NCI-H2227 treated with DMSO at 0.1 percent for 48 hours (cell line): ENCODE data around the gene ERI3.

ENCODE experiments used
- DNase-seq: peaks from one replicate; lab custom pipeline; 2025; lab: John Stamatoyannopoulos, UW

Gene ERI3

DNA sequence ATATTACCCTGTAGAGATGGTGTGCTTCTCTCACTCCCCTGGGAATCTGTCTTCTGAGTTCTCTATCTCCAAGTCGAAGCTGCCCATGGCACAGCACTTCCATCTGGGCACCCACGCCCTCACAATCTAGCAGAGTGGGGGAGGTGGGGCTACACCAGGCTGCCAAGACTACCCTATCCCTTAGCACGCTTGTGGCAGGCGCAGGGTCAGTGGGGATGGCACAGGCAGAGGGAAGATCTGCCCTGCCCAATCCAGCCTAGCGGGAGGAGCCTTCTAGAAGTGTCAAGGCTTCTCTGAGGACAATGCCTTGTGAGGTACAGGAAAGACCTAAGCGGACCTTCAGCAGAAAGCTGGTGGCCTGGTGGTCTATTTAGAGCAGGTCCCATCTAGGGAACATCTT is 92.6 kb downstream of the ERI3 start:
- DNase-seq, result no peak

DNA sequence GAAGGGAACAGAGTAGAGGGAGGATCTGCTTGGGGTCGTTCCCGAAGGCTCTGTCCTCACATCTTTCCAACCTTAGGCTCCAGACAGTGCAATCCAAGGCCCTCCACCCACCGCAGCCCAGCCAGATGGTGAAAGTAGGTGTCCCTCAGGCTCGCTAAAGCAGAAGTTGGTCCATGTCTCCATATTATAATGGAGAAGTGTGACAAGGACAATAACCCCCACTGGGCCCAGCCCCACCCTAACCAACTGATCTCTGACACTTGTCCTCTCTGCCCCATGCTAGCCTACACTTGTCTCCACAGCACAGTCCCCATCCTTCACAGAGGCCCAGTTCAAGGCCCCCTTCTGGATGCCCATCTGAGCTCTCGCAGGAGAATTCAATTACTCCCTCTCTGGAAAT is 93.1 kb downstream of the ERI3 start:
- DNase-seq, result no peak

DNA sequence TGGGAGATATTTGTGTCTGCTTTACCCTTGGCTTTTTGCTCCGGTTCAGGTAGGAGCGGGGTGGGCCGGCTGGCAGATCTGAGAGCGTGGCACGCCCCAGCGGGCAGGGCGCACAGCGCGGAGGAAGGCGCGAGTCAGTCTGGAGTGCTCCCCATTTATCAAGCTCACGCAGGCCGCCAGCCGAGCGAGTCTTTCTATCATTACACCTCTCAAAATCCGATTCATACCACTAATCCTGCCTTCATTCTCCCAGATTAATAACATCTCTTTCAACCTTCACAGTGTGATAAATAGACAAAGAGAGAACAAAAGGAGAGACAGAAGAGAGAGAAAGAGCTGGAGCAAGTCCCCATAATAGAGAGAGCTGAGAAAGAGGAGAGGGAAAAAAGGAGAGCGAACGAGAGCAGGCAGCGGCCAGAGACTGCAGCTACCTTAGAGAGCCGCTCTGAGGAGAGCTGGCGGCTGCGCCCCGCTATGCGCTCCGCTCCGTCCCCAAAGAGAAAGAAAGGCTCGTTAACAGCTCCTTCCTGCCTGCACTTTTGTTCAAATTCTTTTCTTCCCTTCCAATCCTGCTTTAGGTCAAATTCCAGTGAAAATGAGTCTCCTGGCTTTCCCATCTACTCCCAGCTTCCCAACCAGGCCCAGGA is 93.8 kb downstream of the ERI3 start:
- DNase-seq, result no peak

DNA sequence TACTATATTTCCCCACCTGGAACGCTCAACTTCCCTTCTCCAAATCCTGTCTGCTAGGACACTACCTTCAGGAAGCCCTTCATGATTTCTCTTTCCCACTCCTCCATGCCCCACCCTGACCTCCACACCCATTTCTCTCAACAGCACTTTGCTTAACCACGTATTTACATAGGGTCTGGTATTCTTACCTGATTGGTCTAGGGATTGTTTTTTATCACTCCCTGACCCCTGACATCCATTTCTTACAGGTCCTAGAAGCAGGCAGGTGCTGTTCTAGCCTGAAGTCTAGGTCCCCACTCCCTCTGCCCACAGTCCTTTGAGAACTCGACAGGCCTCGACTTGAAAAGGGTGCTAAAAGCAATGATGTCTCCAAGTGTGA is 94.3 kb downstream of the ERI3 start:
- DNase-seq, result no peak

DNA sequence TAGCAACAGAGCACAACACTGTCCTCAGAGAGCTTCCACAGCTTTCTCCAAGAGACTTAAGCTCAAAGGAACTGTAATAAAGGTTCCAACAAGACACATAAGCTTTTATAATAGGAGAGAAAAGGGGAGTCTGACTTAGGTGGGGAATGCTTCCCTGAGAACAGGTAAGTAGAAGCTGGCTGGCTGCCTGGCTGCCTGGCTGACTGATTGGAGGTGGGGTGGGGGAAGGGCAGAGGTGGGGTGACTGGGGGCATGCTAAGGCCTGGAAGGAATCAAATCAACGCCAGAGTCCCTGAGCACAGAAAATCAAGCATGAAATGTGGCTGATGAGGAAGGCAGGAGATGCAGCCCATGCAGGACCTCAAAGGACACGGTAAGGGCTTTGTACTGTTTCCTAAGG is 96.0 kb downstream of the ERI3 start:
- DNase-seq, result no peak

DNA sequence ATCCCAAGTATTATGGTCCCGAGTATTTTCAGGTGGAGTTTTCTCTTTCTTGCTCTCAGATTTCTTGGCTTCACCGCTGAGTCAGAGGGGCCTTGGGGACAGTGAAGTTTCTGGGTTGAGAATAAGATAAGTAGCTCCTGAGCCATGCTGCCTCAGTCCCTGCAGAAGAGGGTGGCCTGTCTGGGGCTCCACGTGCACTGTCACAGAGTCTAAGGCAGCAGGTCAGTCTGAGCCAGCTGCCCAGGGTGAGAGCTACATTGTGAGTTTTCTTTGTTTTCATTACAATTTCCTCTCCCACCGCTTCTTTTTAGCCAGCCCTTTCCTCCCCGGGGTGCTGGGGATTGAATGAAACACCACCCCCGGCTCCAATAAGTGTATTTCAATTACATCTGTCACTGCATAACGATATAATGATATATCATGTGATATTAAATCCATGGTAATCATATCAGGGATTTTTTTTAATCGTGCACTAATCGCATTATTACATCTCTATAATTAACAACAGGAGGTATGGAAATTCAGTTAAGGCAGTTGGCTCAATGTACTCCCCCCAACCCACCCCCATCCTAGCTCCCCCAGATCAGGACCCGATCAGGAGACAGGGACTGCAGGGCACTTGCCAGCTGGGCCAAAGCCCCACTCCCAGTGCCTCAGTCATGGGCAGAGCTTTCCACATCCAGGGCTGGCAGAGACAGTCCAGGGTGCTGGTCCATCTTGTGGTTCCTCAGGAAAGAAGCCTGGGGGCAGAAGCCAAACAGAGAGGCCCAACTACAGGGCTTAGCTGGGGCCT is 98.1 kb downstream of the ERI3 start:
- DNase-seq, result no peak

DNA sequence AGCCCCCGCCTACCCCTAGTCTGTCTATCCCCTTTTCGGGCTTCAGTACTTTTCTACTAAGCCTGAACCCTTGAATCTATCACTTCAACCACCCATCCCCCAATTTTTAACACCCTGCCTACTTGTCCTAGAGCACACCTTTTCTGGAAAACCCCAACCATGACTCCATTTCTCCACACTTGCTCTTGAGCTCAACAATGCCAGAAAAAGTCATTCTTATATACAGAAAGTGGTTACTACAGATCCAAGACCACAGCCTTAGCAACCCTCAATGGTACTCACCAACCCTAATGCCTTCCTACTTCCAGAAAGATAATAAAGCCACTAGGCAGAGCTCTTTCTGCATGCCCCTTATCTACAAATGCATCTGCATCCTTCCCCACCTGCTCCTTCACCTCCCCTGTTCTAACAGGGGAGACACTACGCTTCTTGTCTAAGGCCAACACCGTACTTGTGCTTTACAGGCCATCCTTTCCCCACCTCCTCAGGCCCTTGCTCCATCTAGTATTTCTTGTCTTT is 100.6 kb downstream of the ERI3 start:
- no peak for DNase-seq

DNA sequence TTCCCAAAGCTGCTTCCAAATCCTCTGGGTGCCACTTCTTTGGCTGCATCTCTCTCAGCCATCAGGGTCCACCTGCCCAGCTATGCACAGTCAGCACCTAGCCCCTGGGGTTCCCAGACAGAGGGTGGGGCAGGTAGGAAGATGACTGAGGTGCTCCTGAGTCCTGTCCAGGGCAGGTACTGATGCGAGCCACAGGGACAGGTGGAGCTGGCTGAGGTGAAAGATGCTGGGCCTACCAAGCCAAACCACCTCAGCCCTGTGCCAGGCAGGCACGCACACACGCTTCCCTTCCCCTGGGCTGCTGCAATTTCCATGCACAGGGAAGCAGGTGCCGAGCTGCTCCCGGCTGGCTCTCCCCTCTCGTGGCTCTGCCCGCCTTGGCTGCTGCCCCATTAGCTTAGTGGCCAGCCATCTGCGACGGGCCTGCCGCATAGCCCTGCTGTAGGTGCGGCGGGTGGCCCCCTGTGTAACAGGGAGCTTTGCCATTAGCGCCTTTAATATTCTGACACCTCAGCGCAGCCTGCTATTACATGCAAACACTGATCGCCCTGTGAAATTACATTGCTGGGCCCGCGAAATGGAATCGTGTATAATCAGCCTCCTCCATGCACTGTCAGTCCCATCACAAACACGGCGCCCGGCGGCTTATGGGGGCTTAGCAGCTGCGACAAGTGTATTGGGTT is 102.9 kb downstream of the ERI3 start:
- peak; percentile 18 for DNase-seq

DNA sequence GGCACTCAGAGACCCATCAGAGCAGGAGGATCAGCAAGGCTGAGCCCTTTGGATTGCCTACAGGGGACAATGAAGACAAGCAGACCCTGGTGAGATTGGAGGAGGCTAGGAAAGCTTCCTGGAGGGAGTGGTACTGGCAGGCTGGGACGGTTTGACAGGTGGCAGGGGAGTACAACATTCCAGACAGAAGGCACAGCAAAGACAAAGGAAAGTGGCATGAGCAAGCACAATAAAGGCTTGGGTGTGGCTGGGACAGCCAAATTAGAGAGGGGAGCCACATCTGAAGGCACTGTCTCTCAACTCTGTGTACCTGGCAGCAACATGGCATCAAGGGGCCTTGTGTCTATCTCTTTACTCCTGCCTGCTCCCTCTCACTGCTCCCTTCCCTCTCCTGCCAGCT is 103.6 kb downstream of the ERI3 start:
- DNase-seq, result no peak

DNA sequence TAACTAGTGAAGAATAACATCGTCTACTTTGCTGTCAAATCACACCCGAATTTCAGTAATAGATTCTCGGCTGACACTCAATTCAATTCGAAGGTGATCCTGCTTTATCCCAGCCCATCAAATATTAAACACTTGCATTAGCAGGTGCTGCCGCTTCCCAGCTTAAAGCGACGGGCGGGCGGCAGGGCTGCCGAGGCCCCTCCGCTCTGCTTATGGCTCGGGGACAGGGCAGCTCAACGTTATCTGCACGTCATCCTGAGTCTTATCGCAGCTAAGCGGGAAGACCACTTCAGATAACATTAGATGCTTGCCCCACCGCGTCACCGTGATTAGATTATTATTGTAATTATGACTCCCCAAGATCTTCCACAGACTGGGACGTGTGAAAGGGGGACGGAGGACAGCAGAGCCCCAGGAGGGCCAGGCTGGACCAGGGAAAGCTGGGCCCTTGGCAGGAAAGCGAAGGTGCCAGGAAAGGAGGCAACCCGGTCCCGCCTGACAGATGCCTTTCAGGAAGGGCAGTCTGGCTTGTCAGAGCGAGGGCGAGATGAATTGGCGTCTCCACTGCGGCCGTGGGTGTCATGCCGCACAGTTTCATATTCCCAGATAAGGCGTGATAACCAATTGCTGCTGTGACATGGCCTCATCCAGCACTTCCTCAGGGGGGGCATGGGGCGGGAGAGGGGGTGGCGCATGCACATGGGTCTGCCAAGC is 104.8 kb downstream of the ERI3 start:
- peak; percentile 32 for DNase-seq

DNA sequence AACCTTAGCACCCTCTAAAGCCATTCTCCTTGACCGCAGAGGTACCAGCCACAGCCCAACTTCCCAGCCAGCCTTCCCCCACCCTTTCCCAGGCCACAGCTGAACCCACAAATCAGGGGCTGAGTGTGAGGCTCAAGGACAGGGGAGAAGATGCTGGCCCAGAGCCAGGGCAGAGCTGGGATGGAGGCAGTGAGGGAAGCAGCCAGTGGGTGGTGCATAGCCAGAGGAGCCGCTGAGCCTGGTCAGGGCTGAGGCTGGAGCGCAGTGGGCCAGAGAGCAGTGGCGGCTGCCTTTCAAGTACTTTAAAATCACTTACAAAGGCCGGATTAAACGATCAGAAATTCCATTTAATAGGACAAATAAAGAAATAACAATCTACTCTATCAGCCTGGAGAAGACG is 105.5 kb downstream of the ERI3 start:
- peak; percentile 60 for DNase-seq

DNA sequence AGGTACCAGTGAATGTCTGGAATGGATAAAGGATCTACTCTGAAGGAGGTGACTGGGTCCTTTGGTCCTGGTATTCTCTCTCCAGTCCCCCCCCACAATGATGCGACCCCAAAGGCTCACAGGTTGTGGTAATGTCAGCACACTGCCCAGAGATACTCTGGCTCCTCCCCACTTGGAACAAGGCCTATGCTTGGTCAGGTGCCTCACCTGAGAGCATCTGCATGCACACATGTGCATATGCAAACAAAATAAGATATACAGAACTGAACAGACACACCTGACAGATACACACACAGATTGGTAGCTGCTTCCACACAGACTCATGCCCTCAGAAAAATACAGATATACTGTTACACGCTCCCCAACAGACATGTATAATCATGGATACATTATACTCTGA is 108.3 kb downstream of the ERI3 start:
- no peak for DNase-seq

DNA sequence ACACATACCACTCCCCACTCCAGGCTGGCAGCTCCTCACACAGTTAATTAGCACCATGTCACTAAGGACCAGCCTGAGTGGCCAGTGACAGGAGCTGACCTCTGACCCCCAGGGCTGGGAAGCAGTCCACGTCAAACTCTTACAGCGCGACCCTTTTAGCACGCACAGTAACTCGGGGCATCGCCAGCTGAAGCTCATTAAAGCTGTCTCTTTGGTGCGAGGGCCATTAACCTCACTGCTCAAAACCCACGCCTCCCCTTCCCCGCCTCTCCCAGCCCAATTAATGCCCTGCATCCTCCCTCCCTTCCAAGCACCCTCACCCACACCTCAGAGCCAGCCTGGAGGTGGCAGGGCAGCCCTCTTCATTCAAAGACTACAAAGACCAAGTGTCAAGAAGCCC is 110.1 kb downstream of the ERI3 start:
- no peak for DNase-seq

DNA sequence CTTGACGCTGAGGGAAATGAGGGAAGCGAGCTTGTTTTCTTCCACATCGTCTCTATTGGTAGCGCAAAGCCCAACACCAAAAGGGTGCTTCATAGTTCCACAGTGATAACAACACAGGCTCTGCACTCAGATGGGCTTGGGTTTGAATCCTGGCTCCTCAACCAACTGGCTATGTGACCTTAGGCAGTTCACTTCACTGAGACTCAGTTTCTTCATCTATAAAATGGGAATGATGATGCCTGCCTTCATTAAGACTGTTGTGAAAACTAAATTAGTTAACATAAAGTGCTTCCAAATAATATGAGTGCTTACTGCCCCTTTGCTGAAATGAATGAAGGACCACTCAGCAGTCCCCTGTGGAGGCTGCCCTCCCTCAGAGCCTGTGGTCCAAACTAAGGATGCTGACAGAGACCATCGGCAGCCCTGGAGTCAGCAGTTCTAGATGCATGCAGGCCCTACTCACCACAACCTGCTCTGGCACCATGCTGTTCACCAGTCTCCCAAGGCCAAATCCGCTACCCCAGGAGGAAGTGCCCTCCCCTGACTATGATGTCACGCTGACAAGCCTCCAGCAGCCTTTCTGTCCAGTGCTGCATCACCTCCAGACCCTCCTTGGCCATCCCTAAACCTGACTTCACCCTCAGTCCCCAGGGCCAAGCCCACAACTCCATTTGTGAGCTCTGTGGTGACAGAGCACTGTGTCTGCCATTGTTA is 111.1 kb downstream of the ERI3 start:
- no peak for DNase-seq

DNA sequence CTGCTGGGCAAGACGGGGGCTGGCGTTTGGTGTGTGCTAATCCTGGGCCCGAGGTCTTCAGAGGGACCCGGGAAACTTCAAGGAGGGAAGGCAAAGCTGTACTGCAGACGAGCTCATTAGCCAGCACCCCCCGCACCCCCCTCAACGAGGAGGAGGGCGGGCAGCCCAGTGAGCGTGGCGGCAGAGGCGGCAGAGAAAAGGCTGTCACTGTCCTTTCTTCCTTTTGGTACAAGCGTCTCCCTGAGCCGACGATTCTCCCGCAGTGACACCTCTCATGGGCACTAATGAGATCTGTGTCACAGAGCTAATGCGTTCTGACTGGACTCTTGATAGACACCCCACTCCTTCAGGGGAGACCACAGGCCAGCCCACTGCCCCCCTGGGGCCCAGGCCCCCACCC is 112.3 kb downstream of the ERI3 start:
- DNase-seq, result no peak

DNA sequence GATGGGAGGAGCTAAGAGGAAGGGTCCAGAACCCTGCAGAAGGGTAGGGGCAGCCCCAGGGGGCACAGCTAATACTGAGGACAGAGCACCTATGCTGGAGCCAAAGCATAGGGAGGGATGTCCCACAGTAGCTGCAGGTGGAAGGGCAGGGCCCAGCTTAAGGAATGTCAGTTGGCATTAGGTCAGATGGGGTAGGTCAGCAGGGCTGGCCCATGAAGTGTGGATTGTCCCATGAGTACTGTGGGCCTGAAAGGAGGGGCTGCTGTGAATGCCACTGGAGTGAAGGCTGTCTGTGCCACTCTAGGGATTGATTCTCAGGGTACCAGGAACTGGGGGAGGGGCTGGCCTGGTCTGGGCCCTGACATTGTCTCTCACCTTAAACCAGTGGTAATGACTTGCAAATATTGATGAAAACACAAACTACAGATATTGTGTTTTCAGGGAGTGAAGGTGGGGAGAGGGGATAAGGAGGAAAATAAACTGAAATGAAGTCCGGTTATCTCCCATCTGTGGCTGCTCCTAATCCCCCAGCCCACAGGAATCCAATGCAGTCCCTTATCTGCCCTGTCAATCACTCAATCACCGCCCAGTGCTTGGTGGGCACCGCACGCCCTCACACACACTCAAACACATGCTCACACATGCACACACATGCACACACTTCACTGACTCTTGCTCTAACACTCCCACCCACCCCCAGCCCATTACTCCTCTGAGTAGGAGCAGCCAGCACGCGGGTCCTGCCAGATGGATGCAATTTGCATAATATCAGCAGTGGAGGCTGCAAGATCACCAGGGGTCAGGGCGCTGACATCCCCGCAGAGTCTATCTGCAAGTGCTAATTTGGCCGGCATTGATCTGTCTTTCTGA is 114.0 kb downstream of the ERI3 start:
- DNase-seq, result no peak

DNA sequence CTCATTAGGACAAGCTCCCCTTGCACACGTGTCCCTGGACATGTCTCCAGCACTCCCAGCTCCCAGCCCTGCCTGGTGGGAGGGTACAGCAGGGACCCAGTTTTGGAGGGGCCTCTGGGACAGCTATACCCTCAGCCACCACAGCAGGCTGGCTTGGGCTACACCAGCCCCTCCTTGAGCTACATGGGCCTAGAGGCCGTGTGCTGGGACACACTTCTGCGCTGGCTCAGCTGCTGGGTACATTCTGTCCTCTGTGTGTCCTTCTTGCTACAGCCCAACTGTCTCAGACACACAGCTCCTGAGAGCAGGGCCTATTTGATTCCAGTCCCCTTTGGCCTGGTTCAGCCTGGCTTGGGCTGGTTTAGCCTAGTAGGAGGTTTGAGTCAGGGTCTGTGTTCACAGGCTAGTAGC is 115.1 kb downstream of the ERI3 start:
- no peak for DNase-seq

DNA sequence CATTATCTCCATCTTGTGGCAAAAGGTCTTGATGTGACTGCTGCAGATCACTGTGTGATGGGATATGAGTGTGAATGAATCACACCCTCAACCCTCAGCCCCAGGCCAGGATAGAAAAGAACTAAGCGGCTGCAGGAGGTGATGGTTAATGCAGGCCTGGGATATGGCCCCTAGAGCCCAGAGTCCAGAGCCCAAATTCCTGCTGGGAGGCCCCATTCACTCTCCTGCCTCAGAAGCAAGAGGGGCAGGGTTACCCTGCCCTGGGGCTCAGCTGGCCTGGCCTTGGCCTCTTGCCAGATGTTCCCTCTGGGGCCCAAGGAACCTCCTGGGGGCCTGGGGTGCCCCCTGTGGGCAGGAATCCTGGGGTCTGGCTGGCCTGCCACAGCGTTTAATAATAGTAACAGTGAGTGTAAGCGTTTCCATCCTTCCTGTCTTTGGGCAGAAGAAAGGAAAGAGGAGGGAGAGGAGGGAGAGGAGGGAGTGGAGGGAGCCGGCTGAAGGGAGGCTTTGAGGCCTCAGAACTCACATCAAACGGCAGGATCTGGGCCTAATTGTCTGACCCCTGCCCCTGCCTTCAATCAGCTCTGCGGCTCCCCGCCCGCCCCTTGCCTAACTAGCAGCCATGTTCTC is 115.6 kb downstream of the ERI3 start:
- DNase-seq, result peak; percentile 45

DNA sequence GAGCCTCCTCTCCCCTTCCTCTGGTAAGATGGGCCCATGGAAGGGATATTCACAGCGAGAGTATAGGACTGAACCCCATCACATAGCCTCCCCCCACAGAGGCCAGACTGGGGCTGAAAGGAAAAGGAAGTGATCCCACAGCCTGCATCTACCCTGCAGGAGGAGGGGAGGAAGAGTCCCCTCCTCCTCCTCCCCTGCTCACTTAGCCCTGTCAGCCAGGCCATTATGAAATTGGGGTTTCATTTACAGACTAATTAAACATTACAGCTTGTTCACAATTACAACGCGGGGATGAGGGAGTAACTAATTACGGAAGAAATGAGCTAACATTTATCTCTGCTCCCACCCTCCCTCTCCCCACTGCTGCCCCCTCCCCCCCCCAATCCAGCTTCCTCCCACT is 116.4 kb downstream of the ERI3 start:
- DNase-seq, result no peak

DNA sequence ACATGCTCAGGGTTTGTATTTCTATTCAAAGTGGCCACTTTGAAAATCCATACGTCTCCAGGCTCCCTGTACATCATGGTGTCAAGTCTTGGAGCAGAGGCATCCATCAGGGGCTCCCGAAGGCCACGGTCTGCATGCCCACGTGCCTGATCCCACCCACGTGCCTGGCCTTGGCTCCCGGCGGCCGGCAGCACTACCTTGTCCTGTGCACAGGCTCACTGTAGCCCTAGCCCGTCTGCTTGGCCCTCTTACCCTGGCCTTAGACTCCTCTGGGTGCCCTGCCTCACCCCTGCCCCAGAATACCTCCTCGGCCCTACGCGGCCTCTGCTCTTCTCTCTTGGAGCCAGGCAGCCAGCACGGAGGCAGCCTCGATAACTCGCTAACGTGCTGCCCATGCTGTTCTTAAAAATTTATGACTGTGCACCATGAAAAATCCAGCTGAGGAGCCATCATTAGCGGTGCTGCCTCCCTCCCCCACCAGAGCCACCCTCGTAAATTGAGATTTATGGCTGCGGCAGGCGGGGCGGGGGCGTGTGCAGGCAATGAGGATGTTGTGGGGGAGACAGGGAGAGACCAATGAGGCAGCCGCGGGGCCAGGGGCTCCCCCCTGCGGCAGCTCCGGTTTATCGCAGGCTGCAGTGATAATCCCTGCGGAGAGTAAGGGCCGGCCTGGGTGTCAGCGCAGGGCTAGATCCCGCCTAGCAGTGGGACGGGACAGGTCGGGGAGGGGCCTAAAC is 117.2 kb downstream of the ERI3 start:
- DNase-seq, result peak; percentile 77
